ENCODE measurements around the gene RNF150. TPM values are rescaled to one million over a fixed set of nuclear protein-coding genes. Genes with fewer than 3 reads are reported as not detected.

RNF150 gene
- total and polyA plus RNA-seq, 2 of the 8 experiments (the other 6 are each of a cell fraction or from before 2014, with no cell fraction given): 3.4 to 4.8 TPM

DNA sequence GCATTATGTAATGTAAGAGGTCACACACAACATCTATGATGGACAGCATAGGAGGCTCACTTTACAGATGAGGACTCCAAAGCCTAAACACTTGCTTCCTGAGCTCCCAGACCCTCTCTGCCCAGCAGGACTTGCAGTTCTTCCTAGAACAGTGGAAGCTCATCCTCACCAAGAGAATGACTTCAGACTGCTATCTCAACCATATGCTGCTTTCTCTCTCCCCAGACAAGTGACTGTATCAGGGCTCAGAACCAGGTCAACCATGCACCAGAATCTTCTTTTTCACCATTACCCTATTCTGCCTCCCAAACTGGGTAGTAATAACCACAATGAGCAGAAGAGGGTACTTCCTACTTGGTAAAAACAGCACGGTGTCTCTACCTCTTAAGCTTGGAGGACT is 12.2 kb downstream of the RNF150 start (continued):
- TF ChIP-seq PHF8 (conservative IDR thresholded peaks at IDR 0.05; ENCODE audit: low read depth, low read length) (no peak), RBBP5 (IDR thresholded peaks at IDR 0.05; ENCODE audit: borderline replicate concordance, low read depth, low read length) (no peak), SP2 (IDR thresholded peaks at IDR 0.05; ENCODE audit: low read length) (no peak), TAF7 (optimal IDR thresholded peaks at IDR 0.05; ENCODE audit: borderline replicate concordance, low read depth, low read length) (no peak), CREB1 (IDR thresholded peaks at IDR 0.05) (no peak), TAF1 (IDR thresholded peaks at IDR 0.05; ENCODE audit: low read depth, low read length) (no peak), BRCA1 (IDR thresholded peaks at IDR 0.05; ENCODE audit: low read depth, low read length) (no peak)
- TF ChIP-seq, protein P1, sequence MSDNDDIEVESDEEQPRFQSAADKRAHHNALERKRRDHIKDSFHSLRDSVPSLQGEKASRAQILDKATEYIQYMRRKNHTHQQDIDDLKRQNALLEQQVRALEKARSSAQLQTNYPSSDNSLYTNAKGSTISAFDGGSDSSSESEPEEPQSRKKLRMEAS (IDR thresholded peaks at IDR 0.05): no peak

Data from H1 (cell line).